GM21390 (cell line): ENCODE results near the gene RPS19BP1.

Experiments used
- ATAC-seq: cut with Tn5 transposase; IDR thresholded peaks from one replicate; pipeline ENCODE4 v1.9.1; 2021; ENCODE audit not compliant: unreplicated experiment

RPS19BP1 gene

GRCh38 chr22:39559456-39560105 is 27.0 kb upstream of the RPS19BP1 start:
- no peak for ATAC-seq

- no peak for ATAC-seq
Observed at GRCh38 chr22:39558950-39559349, 26.4 kb upstream of the RPS19BP1 start.

GRCh38 chr22:39558254-39558727 is 25.7 kb upstream of the RPS19BP1 start:
- ATAC-seq, result no peak

- no peak for ATAC-seq
Observed at GRCh38 chr22:39556970-39557841, 24.7 kb upstream of the RPS19BP1 start.

- ATAC-seq, result no peak
Observed at GRCh38 chr22:39554151-39554550, 21.6 kb upstream of the RPS19BP1 start.

- no peak for ATAC-seq
Observed at GRCh38 chr22:39553429-39553828, 20.9 kb upstream of the RPS19BP1 start.

GRCh38 chr22:39547587-39547947 is 15.0 kb upstream of the RPS19BP1 start:
- no peak for ATAC-seq

- no peak for ATAC-seq
Observed at GRCh38 chr22:39546889-39547586, 14.5 kb upstream of the RPS19BP1 start.

- ATAC-seq, result no peak
Observed at GRCh38 chr22:39545386-39546365, 13.1 kb upstream of the RPS19BP1 start.

- ATAC-seq, result no peak
Observed at GRCh38 chr22:39543095-39543494, 10.5 kb upstream of the RPS19BP1 start.

GRCh38 chr22:39537975-39538374 is 5.4 kb upstream of the RPS19BP1 start:
- ATAC-seq, result no peak

GRCh38 chr22:39536711-39537110 is 4.2 kb upstream of the RPS19BP1 start:
- ATAC-seq, result no peak

GRCh38 chr22:39535831-39536449 is 3.4 kb upstream of the RPS19BP1 start:
- ATAC-seq, result no peak

- no peak for ATAC-seq
Observed at GRCh38 chr22:39535357-39535725, 2.8 kb upstream of the RPS19BP1 start.

- no peak for ATAC-seq
Observed at GRCh38 chr22:39534591-39535356, 2.2 kb upstream of the RPS19BP1 start.

GRCh38 chr22:39534092-39534506 is 1.6 kb upstream of the RPS19BP1 start:
- no peak for ATAC-seq

- no peak for ATAC-seq
Observed at GRCh38 chr22:39530692-39531331, 1.7 kb downstream of the RPS19BP1 start.

- ATAC-seq, result no peak
Observed at GRCh38 chr22:39530116-39530515, 2.4 kb downstream of the RPS19BP1 start.

- ATAC-seq, result no peak
Observed at GRCh38 chr22:39529487-39529851, 3.1 kb downstream of the RPS19BP1 start.
